ENCODE results near the gene SDHB. TPM values are rescaled to one million over a fixed set of nuclear protein-coding genes. Genes with fewer than 3 reads are reported as not detected.
"Not testable (repeated sequence)": the region's sequence is repeated elsewhere in the genome, so short reads cannot be mapped to it uniquely, and the experiment has no call there.

Gene SDHB
- total RNA-seq, 2 donors from 2014 or later, result 105 to 134 TPM

GRCh38 chr1:17080880-17081279 is 27.0 kb upstream of the SDHB start:
- no peak for DNase-seq (ENCODE audit: low spot score in 2 of 2)
- Mint-ChIP-seq H3K9me3 (no peaks in the 10 kb centered on the region), H3K36me3 (no peaks in the 10 kb centered on the region), H3K27ac (no peak overlapping the region)
- no peak for ATAC-seq

GRCh38 chr1:17080085-17080759 is 26.4 kb upstream of the SDHB start:
- no peaks in the 10 kb centered on the region for H3K36me3 Mint-ChIP-seq

GRCh38 chr1:17078991-17079868 is 25.4 kb upstream of the SDHB start:
- no peak for DNase-seq (ENCODE audit: low spot score in 2 of 2)
- H3K36me3 Mint-ChIP-seq, result no peaks in the 10 kb centered on the region
- no peak overlapping the region for H3K27ac Mint-ChIP-seq
- H3K9me3 Mint-ChIP-seq, result no peaks in the 10 kb centered on the region
- no peak for ATAC-seq

More at GRCh38 chr1:17080085-17080759, 26.4 kb upstream of the SDHB start:
- H3K9me3 Mint-ChIP-seq, result no peaks in the 10 kb centered on the region
- DNase-seq (ENCODE audit: low spot score in 2 of 2) (no peak), ATAC-seq (no peak)
- no peak overlapping the region for H3K27ac Mint-ChIP-seq

- H3K9me3 Mint-ChIP-seq, result no peaks in the 10 kb centered on the region
- H3K27ac Mint-ChIP-seq, result peak overlapping the region; percentile 2 to 47
- DNase-seq (ENCODE audit: low spot score in 2 of 2), result no peak
- no peaks in the 10 kb centered on the region for H3K36me3 Mint-ChIP-seq
- ATAC-seq, result no peak
Measured at GRCh38 chr1:17075470-17076255, 21.8 kb upstream of the SDHB start.

- Mint-ChIP-seq H3K36me3 (no peaks in the 10 kb centered on the region), H3K27ac (no peak overlapping the region), H3K9me3 (no peaks in the 10 kb centered on the region)
- DNase-seq (ENCODE audit: low spot score in 2 of 2) (no peak), ATAC-seq (no peak)
Measured at GRCh38 chr1:17071794-17072193, 18.0 kb upstream of the SDHB start.

GRCh38 chr1:17070163-17070525 is 16.3 kb upstream of the SDHB start:
- ATAC-seq, result no peak
- DNase-seq (ENCODE audit: low spot score in 2 of 2), result no peak
- H3K9me3 Mint-ChIP-seq, result no peaks in the 10 kb centered on the region
- no peak overlapping the region for H3K27ac Mint-ChIP-seq
- H3K36me3 Mint-ChIP-seq, result no peaks in the 10 kb centered on the region

- DNase-seq (ENCODE audit: low spot score in 2 of 2), result no peak
- Mint-ChIP-seq H3K27ac (no peak overlapping the region), H3K36me3 (no peaks in the 10 kb centered on the region), H3K9me3 (no peaks in the 10 kb centered on the region)
- no peak for ATAC-seq
Measured at GRCh38 chr1:17069452-17070162, 15.8 kb upstream of the SDHB start.

- no peak for ATAC-seq
- no peak overlapping the region for H3K27ac Mint-ChIP-seq
- no peaks in the 10 kb centered on the region for H3K36me3 Mint-ChIP-seq
- no peaks in the 10 kb centered on the region for H3K9me3 Mint-ChIP-seq
- no peak for DNase-seq (ENCODE audit: low spot score in 2 of 2)
Measured at GRCh38 chr1:17068789-17069188, 15.0 kb upstream of the SDHB start.

- DNase-seq (ENCODE audit: low spot score in 2 of 2) (no peak), ATAC-seq (no peak)
- H3K36me3 Mint-ChIP-seq, result no peaks in the 10 kb centered on the region
- H3K27ac Mint-ChIP-seq, result no peak overlapping the region
- no peaks in the 10 kb centered on the region for H3K9me3 Mint-ChIP-seq
Measured at GRCh38 chr1:17067465-17068240, 13.8 kb upstream of the SDHB start.

- DNase-seq (ENCODE audit: low spot score in 2 of 2) (no peak), ATAC-seq (no peak)
- H3K27ac Mint-ChIP-seq, result no peak overlapping the region
- no peaks in the 10 kb centered on the region for H3K36me3 Mint-ChIP-seq
- no peaks in the 10 kb centered on the region for H3K9me3 Mint-ChIP-seq
Measured at GRCh38 chr1:17067069-17067426, 13.2 kb upstream of the SDHB start.

GRCh38 chr1:17066361-17067068 is 12.7 kb upstream of the SDHB start:
- H3K9me3 Mint-ChIP-seq, result no peaks in the 10 kb centered on the region
- no peaks in the 10 kb centered on the region for H3K36me3 Mint-ChIP-seq
- no peak for ATAC-seq
- H3K27ac Mint-ChIP-seq, result no peak overlapping the region
- DNase-seq (ENCODE audit: low spot score in 2 of 2), result no peak

GRCh38 chr1:17065666-17066065 is 11.8 kb upstream of the SDHB start:
- H3K27ac Mint-ChIP-seq, result no peak overlapping the region
- no peaks in the 10 kb centered on the region for H3K36me3 Mint-ChIP-seq
- no peaks in the 10 kb centered on the region for H3K9me3 Mint-ChIP-seq
- ATAC-seq (no peak), DNase-seq (ENCODE audit: low spot score in 2 of 2) (no peak)

GRCh38 chr1:17062751-17063150 is 8.9 kb upstream of the SDHB start:
- not testable (repeated sequence) for H3K27ac Mint-ChIP-seq; ATAC-seq; H3K36me3 Mint-ChIP-seq; DNase-seq (ENCODE audit: low spot score in 2 of 2); H3K9me3 Mint-ChIP-seq

GRCh38 chr1:17061892-17062291 is 8.1 kb upstream of the SDHB start:
- H3K9me3 Mint-ChIP-seq, result no peaks in the 10 kb centered on the region
- DNase-seq (ENCODE audit: low spot score in 2 of 2) (no peak), ATAC-seq (no peak)
- no peak overlapping the region for H3K27ac Mint-ChIP-seq
- H3K36me3 Mint-ChIP-seq, result no peaks in the 10 kb centered on the region

GRCh38 chr1:17061486-17061885 is 7.7 kb upstream of the SDHB start:
- no peak for DNase-seq (ENCODE audit: low spot score in 2 of 2)
- H3K36me3 Mint-ChIP-seq, result no peaks in the 10 kb centered on the region
- H3K9me3 Mint-ChIP-seq, result no peaks in the 10 kb centered on the region
- ATAC-seq, result no peak
- no peak overlapping the region for H3K27ac Mint-ChIP-seq

Measured in activated naive CD4-positive, alpha-beta T cell treated with anti-CD3 and anti-CD28 coated beads, Interleukin-2, amount 50 U/mL, for 72 hours (primary cell).